Neuronal stem cell (in vitro differentiated cells): ENCODE results near the gene AFF3.

Experiments
- DNase-seq: peaks from one replicate; pipeline ENCODE4 v3.0.0-alpha.2; 2013; ENCODE audit warnings: low spot score
- H2AFZ ChIP-seq: one replicate; pipeline ENCODE4 v1.6.1; 2013; ENCODE audit warnings: mild to moderate bottlenecking, low read length, inconsistent platforms
- H2AK5ac ChIP-seq: 2 replicates; pipeline ENCODE4 v1.6.1; 2013; ENCODE audit warnings: low read depth, mild to moderate bottlenecking, inconsistent platforms, low read length, moderate library complexity, mixed read lengths
- H2BK120ac ChIP-seq: 2 replicates; pipeline ENCODE4 v1.6.1; 2013; ENCODE audit warnings: low read depth, mild to moderate bottlenecking, inconsistent platforms, low read length, moderate library complexity, mixed read lengths
- H2BK12ac ChIP-seq: one replicate; pipeline ENCODE4 v1.6.1; 2013; ENCODE audit warnings: low read length, inconsistent platforms
- H2BK15ac ChIP-seq: 2 replicates; pipeline ENCODE4 v1.6.1; 2013; ENCODE audit warnings: mild to moderate bottlenecking, low read length, inconsistent platforms, mixed read lengths
- H2BK5ac ChIP-seq: one replicate; pipeline ENCODE4 v1.6.1; 2013; ENCODE audit warnings: inconsistent platforms, mild to moderate bottlenecking, low read length, moderate library complexity
- H3K14ac ChIP-seq: one replicate; pipeline ENCODE4 v1.6.1; 2013; ENCODE audit warnings: low read length, inconsistent platforms
- H3K18ac ChIP-seq: 2 replicates; pipeline ENCODE4 v1.6.1; 2013; ENCODE audit warnings: low read length, inconsistent platforms
- H3K23ac ChIP-seq: 2 replicates; pipeline ENCODE4 v1.6.1; 2013; ENCODE audit warnings: low read depth, mild to moderate bottlenecking, mixed read lengths, low read length, inconsistent platforms; ENCODE audit not compliant: poor library complexity
- H3K27ac ChIP-seq: replicated peaks from 3 replicates; pipeline ENCODE4 v1.5.1; 2013; ENCODE audit warnings: low read length, inconsistent platforms
- H3K27me3 ChIP-seq, 3 experiments: 2 replicates each; pipeline ENCODE4 v1.6.1; 2013; ENCODE audit warnings: low read length in 3 of 3, mild to moderate bottlenecking in 2 of 3, inconsistent platforms in 1 of 3, low read depth in 1 of 3, mixed read lengths in 1 of 3, moderate library complexity in 1 of 3; ENCODE audit not compliant: control insufficient read depth in 3 of 3, insufficient read depth in 3 of 3
- H3K36me3 ChIP-seq, 2 donors: replicated peaks in 1 of 2; 2 replicates each; pipeline ENCODE4 v1.6.1; 2013; ENCODE audit warnings: low read length in 2 of 2; ENCODE audit not compliant: control insufficient read depth in 2 of 2, insufficient read depth in 2 of 2
- H3K4ac ChIP-seq: 2 replicates; pipeline ENCODE4 v1.6.1; 2013; ENCODE audit warnings: inconsistent platforms, mild to moderate bottlenecking, low read length, moderate library complexity
- H3K4me1 ChIP-seq, 2 donors: 1 replicate in 1 of 2; 2 replicates in 1 of 2; pipeline ENCODE4 v1.6.1; 2013; ENCODE audit warnings: low read length in 2 of 2, low read depth in 1 of 2; ENCODE audit not compliant: control insufficient read depth in 2 of 2, insufficient read depth in 1 of 2
- H3K4me2 ChIP-seq: one replicate; pipeline ENCODE4 v1.6.1; 2013; ENCODE audit warnings: mild to moderate bottlenecking, low read length, inconsistent platforms; ENCODE audit not compliant: insufficient read depth, poor library complexity, severe bottlenecking
- H3K4me3 ChIP-seq, 2 donors: 2 replicates each; pipeline ENCODE4 v1.5.1; 2013; ENCODE audit warnings: low read length in 2 of 2, mild to moderate bottlenecking in 2 of 2, inconsistent platforms in 1 of 2, moderate library complexity in 1 of 2
- H3K79me1 ChIP-seq: one replicate; pipeline ENCODE4 v1.6.1; 2013; ENCODE audit warnings: low read depth, mild to moderate bottlenecking, inconsistent platforms, low read length, moderate library complexity
- H3K9ac ChIP-seq: one replicate; pipeline ENCODE4 v1.6.1; 2013; ENCODE audit warnings: mild to moderate bottlenecking, low read depth, low read length, inconsistent platforms; ENCODE audit not compliant: poor library complexity
- H3K9me3 ChIP-seq, 2 donors: replicated peaks in 1 of 2; 2 replicates each; pipeline versions ENCODE3 to v1.6.1; 2013; ENCODE audit warnings: low read length in 2 of 2, mild to moderate bottlenecking in 2 of 2, inconsistent platforms in 1 of 2, low read depth in 1 of 2, mixed read lengths in 1 of 2, moderate library complexity in 1 of 2; ENCODE audit not compliant: control insufficient read depth in 2 of 2, insufficient read depth in 1 of 2
- H4K8ac ChIP-seq: one replicate; pipeline ENCODE4 v1.6.1; 2013; ENCODE audit warnings: low read depth, mild to moderate bottlenecking, inconsistent platforms, low read length, moderate library complexity
- H4K91ac ChIP-seq: one replicate; pipeline ENCODE4 v1.6.1; 2013; ENCODE audit warnings: low read length, low read depth, mild to moderate bottlenecking, inconsistent platforms; ENCODE audit not compliant: poor library complexity
- WGBS, 2 donors: extraction: QIAGEN DNeasy Blood & Tissue Kit; methylation state at CpG; one replicate each; pipeline ENCODE4 v1.1.7; 2013; ENCODE audit warnings: missing lambda C conversion rate in 2 of 2, mixed read lengths in 1 of 2; ENCODE audit not compliant: insufficient read length in 2 of 2, insufficient replicate concordance in 1 of 2; ENCODE audit errors: extremely low coverage in 2 of 2; 5-methylcytosine and 5-hydroxymethylcytosine counted together

Gene AFF3

DNA sequence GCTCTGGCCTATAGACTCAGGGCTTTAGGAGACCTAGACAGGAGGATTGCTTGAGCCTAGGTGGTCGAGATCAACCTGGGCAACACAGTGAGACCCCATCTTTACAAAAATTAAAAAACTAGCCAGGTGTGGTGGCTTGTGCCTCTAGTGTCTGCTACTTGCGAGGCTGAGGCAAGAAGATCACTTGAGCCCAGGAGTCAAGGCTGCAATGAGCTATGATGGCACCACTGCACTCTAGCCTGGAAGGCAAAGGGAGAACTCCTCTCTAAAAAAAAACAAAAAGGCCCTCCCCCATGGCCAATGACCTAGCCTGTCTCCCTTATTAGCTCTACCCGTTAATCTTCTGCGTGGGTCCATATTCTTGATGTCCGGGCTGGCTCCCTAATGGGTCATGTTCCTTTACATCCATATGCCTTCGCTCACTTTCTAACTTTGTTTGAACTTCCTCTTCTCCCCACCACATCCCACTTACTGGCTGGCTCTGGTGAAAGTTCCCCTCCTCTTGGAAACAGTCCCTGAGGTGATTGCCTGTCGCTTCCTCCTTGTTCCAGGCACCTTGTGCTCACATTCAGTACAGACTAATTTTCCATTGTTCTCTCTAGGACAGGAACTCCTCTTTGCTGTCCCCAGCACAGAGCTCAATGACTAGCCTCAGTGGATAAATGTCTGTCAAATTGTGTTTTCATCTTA is 103.0 kb downstream of the AFF3 start:
- DNase-seq, result no peak
- Histone ChIP-seq H3K9ac (no peak overlapping the region), H2AK5ac (peak overlapping the region; percentile 43), H2BK5ac (no peak overlapping the region), H4K8ac (no peak overlapping the region), H3K14ac (no peak overlapping the region), H3K18ac (no peak overlapping the region), H3K36me3 (no peaks in the 10 kb centered on the region), H3K4ac (no peak overlapping the region), H3K4me3 (no peak overlapping the region), H3K4me2 (no peak overlapping the region), H2BK12ac (no peak overlapping the region), H3K79me1 (no peaks in the 10 kb centered on the region), H3K9me3 (no peaks in the 10 kb centered on the region), H2AFZ (no peak overlapping the region), H2BK15ac (no peak overlapping the region), H3K23ac (no peak overlapping the region), H2BK120ac (no peak overlapping the region), H3K27me3 (peaks cover 0 to 11% (median 0%) of the 10 kb centered on the region in 3 experiments), H4K91ac (no peak overlapping the region), H3K4me1 (peaks cover 12 to 16% of the 10 kb centered on the region in 2 donors), H3K27ac (no peak overlapping the region)
- WGBS, 2 donors, result no CpG with 5 or more reads among the region's 7 CpGs

DNA sequence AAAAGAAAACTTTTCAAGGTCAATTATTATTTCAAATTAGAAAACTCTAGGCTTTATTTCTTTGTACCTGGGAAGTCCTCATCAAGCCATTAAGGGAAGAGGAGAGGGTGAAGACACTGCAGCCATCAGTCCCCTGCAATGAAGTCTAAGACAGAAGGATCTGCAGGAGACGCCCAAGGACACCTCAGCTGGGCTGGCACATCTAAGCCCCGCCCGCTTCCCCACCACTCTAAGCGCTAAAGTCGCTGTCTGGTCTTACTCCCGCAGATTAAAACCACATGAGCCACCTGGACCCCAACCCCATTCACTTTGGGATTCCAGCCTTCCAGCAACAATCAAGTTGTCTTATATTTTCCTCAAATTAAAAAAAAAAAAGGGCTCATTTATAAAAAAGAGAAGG is 104.4 kb downstream of the AFF3 start:
- no CpG with 5 or more reads among the region's 6 CpGs for WGBS, 2 donors
- Histone ChIP-seq H2BK15ac (no peak overlapping the region), H2AFZ (no peak overlapping the region), H3K36me3 (no peaks in the 10 kb centered on the region), H3K4me2 (no peak overlapping the region), H3K18ac (no peak overlapping the region), H3K27me3 (peaks cover 0 to 11% (median 0%) of the 10 kb centered on the region in 3 experiments), H3K23ac (no peak overlapping the region), H3K4me1 (peaks cover 11 to 12% of the 10 kb centered on the region in 2 donors), H2AK5ac (no peak overlapping the region), H2BK12ac (no peak overlapping the region), H2BK120ac (no peak overlapping the region), H2BK5ac (no peak overlapping the region), H4K91ac (no peak overlapping the region), H3K27ac (no peak overlapping the region), H4K8ac (no peak overlapping the region), H3K4me3 (no peak overlapping the region), H3K9me3 (no peaks in the 10 kb centered on the region), H3K14ac (no peak overlapping the region), H3K79me1 (no peaks in the 10 kb centered on the region), H3K9ac (no peak overlapping the region), H3K4ac (no peak overlapping the region)
- no peak for DNase-seq

DNA sequence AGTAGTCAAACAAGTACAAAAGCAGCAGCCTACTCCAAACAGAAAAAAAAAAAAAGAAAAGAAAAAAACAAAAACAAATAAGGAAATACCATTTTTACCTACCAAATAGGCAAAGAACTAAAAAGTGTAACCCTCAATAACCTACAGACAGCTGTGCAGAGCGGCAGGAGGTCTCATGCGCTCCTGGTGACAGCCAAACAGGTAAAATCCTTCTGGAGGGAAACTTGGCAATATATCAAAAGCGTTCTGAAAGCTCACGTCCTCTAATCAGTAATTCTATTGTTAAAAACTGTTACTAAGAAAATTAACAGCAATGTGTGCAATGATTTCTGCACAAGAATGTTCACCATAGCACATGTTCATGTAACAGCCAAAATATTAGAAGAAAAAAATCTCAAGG is 105.6 kb downstream of the AFF3 start:
- Histone ChIP-seq H3K14ac (no peak overlapping the region), H3K27ac (no peak overlapping the region), H2BK15ac (no peak overlapping the region), H3K9me3 (no peaks in the 10 kb centered on the region), H4K8ac (no peak overlapping the region), H3K36me3 (no peaks in the 10 kb centered on the region), H4K91ac (no peak overlapping the region), H3K18ac (no peak overlapping the region), H2AFZ (no peak overlapping the region), H3K4me1 (peaks cover 7 to 8% of the 10 kb centered on the region in 2 donors), H2BK120ac (no peak overlapping the region), H2BK5ac (no peak overlapping the region), H3K23ac (no peak overlapping the region), H3K4ac (no peak overlapping the region), H2AK5ac (no peak overlapping the region), H2BK12ac (no peak overlapping the region), H3K9ac (no peak overlapping the region), H3K79me1 (no peaks in the 10 kb centered on the region), H3K27me3 (peaks cover 0 to 11% (median 0%) of the 10 kb centered on the region in 3 experiments), H3K4me2 (no peak overlapping the region), H3K4me3 (no peak overlapping the region)
- no peak for DNase-seq
- WGBS, 2 donors, result no CpG with 5 or more reads among the region's 4 CpGs

DNA sequence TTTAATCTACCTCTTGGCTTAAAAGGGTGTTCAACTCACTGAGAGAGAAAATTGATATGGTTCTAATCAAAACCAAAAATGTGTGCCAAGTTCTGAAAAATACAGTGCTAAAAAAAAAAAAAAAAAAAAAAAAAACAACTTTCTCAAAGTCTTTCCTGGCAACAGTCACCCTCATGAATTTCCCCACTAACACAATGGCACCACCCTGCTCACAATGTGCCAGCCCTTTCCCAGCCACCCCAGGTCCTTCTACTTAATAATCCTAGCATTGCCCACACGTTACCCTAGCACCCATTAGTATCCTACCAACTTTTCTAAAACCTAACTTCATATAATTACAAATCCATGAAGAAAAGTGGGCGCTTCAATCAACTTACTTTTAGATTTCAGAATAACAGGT is 106.4 kb downstream of the AFF3 start:
- peaks cover 0 to 4% of the 10 kb centered on the region in 2 donors for H3K4me1 ChIP-seq
- no peak overlapping the region for H2BK15ac ChIP-seq
- H3K27ac ChIP-seq, result no peak overlapping the region
- H2BK12ac ChIP-seq, result no peak overlapping the region
- H4K91ac ChIP-seq, result no peak overlapping the region
- no peak overlapping the region for H3K18ac ChIP-seq
- peaks cover 0 to 11% (median 0%) of the 10 kb centered on the region in 3 experiments for H3K27me3 ChIP-seq
- H3K4me3 ChIP-seq, result no peak overlapping the region
- no peak for DNase-seq
- 100% methylated on average over 1 of the region's 2 CpGs; no CpG with 5 or more reads in 1 of the 2 donors for WGBS, 2 donors
- no peak overlapping the region for H3K23ac ChIP-seq
- no peak overlapping the region for H3K14ac ChIP-seq
- H3K4me2 ChIP-seq, result no peak overlapping the region
- H2AK5ac ChIP-seq, result no peak overlapping the region
- H3K79me1 ChIP-seq, result no peaks in the 10 kb centered on the region
- H3K4ac ChIP-seq, result no peak overlapping the region
- H2BK120ac ChIP-seq, result no peak overlapping the region
- no peaks in the 10 kb centered on the region for H3K36me3 ChIP-seq
- no peak overlapping the region for H2AFZ ChIP-seq
- H3K9me3 ChIP-seq, result no peaks in the 10 kb centered on the region
- H3K9ac ChIP-seq, result no peak overlapping the region
- H2BK5ac ChIP-seq, result no peak overlapping the region
- no peak overlapping the region for H4K8ac ChIP-seq
